ENCODE results near the gene MACF1.

Gene MACF1

GRCh38 chr1:39332828-39333227, 128.3 kb downstream of the MACF1 start:
- no peak overlapping the region for H3K4me3 ChIP-seq (ENCODE audit: low read depth, low read length)
- DNase-seq (ENCODE audit: low read depth), result no peak
- in situ Hi-C loops (cut with HindIII; ENCODE audit: low sequenced_read_pairs), result no loop called here
- TF ChIP-seq, protein P1, sequence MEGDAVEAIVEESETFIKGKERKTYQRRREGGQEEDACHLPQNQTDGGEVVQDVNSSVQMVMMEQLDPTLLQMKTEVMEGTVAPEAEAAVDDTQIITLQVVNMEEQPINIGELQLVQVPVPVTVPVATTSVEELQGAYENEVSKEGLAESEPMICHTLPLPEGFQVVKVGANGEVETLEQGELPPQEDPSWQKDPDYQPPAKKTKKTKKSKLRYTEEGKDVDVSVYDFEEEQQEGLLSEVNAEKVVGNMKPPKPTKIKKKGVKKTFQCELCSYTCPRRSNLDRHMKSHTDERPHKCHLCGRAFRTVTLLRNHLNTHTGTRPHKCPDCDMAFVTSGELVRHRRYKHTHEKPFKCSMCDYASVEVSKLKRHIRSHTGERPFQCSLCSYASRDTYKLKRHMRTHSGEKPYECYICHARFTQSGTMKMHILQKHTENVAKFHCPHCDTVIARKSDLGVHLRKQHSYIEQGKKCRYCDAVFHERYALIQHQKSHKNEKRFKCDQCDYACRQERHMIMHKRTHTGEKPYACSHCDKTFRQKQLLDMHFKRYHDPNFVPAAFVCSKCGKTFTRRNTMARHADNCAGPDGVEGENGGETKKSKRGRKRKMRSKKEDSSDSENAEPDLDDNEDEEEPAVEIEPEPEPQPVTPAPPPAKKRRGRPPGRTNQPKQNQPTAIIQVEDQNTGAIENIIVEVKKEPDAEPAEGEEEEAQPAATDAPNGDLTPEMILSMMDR (IDR thresholded peaks at IDR 0.05; ENCODE audit: low read depth, low read length, missing control alignments), result no peak

DNA sequence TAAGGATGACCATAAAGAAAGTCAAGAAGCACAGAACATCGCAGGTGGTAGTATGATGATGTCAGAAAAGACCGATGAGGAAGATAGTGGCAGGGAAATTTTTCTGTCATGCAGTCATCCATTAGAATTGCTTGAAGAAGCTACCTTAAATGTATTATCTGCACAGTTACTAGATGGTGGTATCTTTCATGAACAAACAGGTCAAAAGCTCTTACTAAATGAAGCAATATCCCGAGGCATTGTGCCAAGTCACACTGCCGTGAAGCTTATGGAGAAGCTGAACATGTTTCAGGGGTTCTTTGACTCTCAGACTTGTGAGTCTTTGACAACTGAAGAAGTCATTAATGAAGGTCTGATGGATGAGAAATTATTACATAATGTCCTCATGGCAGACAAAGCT, 128.8 kb downstream of the MACF1 start:
- no peak overlapping the region for H3K4me3 ChIP-seq (ENCODE audit: low read depth, low read length)
- no peak for DNase-seq (ENCODE audit: low read depth)
- TF ChIP-seq, protein P1 (IDR thresholded peaks at IDR 0.05; ENCODE audit: low read depth, low read length, missing control alignments), result no peak
- in situ Hi-C loops (cut with HindIII; ENCODE audit: low sequenced_read_pairs), result no loop called here

DNA sequence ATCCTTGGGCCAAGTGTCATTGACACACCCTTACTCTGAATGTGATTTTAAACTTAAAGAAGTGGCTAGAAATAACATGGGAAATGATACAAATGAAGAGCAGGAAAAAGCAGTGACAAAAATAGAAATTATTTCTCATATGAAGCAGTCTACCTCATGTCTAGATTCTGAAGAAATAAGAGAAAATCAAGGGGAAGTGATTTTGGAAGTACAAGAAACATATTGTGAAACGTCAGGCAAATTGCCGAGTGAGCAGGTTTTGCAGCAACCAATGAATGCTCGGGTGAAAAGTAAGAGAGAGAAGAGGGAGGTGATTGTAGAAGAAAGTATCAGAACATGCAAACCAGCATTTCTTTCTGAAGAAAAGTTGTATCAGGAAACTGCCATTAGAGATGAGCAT, 130.7 kb downstream of the MACF1 start:
- in situ Hi-C loops (cut with HindIII; ENCODE audit: low sequenced_read_pairs), result no loop called here
- no peak for DNase-seq (ENCODE audit: low read depth)
- H3K4me3 ChIP-seq (ENCODE audit: low read depth, low read length), result no peak overlapping the region
- TF ChIP-seq, protein P1 (IDR thresholded peaks at IDR 0.05; ENCODE audit: low read depth, low read length, missing control alignments), result no peak

DNA sequence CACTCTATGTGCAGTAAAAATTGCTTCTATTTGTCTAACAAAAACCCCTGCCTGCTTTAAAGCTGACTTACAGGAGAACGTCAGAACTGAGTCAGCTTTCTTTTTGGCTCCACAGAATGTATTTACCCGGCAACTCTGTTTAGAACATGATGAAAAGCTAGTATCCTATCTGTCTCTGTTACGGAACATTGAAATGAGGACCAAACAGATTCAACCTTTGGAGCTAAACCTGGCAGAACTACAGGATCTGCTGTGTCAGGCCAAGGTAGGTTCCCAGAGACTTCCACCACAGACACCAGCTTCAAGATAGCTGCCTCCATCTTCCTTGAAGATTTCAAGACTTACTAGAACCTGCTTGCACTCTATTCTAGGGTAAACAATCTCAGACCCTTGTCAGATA, 132.6 kb downstream of the MACF1 start:
- in situ Hi-C loops (cut with HindIII; ENCODE audit: low sequenced_read_pairs), result no loop called here
- TF ChIP-seq, protein P1 (IDR thresholded peaks at IDR 0.05; ENCODE audit: low read depth, low read length, missing control alignments), result no peak
- no peak overlapping the region for H3K4me3 ChIP-seq (ENCODE audit: low read depth, low read length)
- no peak for DNase-seq (ENCODE audit: low read depth)

- no peak for DNase-seq (ENCODE audit: low read depth)
- in situ Hi-C loops (cut with HindIII; ENCODE audit: low sequenced_read_pairs), result no loop called here
- no peak overlapping the region for H3K4me3 ChIP-seq (ENCODE audit: low read depth, low read length)
- TF ChIP-seq, protein P1 (IDR thresholded peaks at IDR 0.05; ENCODE audit: low read depth, low read length, missing control alignments), result no peak
These were observed 138.3 kb downstream of the MACF1 start for GRCh38 chr1:39342776-39343175.

DNA sequence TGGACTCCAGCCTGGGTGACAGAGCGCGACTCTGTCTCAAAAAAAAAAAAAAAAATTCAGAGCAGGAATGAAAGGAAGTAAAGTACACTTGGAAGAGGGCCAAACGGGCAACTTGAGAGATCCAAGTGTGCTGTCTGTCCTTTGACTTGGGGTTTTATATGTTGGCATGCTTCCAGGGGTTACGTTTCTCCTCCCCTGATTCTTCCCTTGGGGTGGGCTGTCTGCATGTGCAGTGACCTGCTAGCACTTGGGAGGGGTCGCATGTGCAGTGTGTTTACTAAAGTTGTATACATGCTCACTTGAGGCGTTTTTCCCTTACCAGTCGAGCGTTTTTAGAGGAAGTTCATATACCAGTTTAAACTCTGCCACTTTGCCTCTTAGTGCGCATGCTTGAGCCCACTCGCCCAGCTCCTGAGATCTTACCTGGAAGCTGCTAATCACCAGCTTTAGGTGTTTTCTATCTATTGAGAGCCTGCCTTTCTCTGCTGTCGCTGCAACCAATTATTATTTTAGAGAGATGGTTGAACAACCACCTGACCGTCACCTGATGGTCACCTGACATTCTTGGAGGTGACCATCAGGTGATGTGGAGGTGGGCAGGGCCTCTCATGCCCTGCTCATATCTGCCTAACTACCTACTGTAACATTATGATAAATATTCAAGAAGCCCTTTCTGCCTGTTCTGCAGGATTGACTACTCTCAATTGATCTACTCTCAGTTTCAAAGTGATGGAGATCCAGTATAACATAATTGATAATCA, 140.1 kb downstream of the MACF1 start:
- in situ Hi-C loops (cut with HindIII; ENCODE audit: low sequenced_read_pairs), result no loop called here
- no peak overlapping the region for H3K4me3 ChIP-seq (ENCODE audit: low read depth, low read length)
- no peak for DNase-seq (ENCODE audit: low read depth)
- TF ChIP-seq, protein P1 (IDR thresholded peaks at IDR 0.05; ENCODE audit: low read depth, low read length, missing control alignments), result no peak
